GM12801 (cell line): ENCODE results near the gene HYPK.

Experiments used
- TF ChIP-seq, protein P1 (sequence below): IDR thresholded peaks from one replicate; pipeline ENCODE4 v1.5.1; 2011; ENCODE audit warnings: control low read depth; ENCODE audit not compliant: insufficient read length; ENCODE audit errors: extremely low read depth

The HYPK gene, protein sequence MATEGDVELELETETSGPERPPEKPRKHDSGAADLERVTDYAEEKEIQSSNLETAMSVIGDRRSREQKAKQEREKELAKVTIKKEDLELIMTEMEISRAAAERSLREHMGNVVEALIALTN

DNA sequence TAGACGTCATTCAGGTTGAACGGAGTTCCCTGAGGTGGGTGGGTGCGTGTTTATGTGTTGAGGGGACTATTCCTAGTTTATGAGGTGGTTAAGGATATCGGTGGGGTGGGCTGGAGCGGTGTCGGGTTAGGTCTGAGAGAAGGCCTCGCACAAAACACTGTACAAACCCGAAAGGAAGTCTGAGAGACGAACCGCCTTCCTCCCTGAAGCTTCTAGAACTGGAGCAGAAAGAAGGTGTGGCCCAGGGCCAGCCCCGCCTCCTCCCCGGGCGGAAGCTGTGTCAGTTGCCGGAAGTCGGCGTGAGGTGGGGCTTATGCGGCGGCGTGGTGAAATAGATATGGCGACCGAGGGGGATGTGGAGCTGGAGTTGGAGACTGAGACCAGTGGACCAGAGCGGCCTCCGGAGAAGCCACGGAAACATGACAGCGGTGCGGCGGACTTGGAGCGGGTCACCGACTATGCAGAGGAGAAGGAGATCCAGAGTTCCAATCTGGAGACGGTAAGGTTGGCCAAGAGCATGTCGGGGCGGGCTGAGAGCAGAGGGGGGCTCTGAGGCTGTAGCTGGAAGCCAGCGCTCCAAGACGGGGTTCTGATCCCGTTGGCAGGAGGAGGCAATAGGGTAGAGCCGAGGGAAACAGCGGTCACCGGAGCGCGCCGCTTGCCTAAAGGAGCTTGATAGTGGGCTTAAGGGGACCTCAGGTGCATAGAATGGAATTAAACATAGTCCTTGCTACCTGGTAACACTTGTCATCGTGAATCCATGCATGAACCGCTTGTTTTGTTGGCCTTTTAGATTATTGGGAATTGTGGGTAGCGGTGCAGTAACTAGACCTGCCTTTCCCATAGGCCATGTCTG, at the start of gene HYPK:
HYPK (plus strand) TSS at position 314 of the 856 bp plus-strand sequence; CDS start at position 338, 24 bp downstream.
- TF ChIP-seq, protein P1, sequence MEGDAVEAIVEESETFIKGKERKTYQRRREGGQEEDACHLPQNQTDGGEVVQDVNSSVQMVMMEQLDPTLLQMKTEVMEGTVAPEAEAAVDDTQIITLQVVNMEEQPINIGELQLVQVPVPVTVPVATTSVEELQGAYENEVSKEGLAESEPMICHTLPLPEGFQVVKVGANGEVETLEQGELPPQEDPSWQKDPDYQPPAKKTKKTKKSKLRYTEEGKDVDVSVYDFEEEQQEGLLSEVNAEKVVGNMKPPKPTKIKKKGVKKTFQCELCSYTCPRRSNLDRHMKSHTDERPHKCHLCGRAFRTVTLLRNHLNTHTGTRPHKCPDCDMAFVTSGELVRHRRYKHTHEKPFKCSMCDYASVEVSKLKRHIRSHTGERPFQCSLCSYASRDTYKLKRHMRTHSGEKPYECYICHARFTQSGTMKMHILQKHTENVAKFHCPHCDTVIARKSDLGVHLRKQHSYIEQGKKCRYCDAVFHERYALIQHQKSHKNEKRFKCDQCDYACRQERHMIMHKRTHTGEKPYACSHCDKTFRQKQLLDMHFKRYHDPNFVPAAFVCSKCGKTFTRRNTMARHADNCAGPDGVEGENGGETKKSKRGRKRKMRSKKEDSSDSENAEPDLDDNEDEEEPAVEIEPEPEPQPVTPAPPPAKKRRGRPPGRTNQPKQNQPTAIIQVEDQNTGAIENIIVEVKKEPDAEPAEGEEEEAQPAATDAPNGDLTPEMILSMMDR = no peak

DNA sequence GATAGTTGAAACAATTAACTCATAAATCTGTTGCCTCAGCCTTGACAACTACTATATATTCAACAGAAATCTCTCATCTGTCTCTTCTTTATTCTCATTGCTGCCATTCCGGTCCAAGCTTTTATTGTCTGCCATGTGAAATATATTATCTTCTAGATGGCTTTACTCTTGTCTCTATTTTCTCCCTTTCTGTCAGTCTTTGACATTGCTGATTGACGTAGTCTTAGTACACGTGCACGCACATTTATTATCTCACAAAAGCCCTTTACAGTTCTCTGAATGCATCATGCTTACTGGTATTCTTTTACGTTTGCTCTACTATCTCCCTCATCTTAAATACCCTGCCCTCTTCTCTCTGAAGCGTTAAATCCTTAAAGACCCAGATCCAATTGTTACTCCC, 48.5 kb upstream of the HYPK start:
- TF ChIP-seq, protein P1 = no peak

DNA sequence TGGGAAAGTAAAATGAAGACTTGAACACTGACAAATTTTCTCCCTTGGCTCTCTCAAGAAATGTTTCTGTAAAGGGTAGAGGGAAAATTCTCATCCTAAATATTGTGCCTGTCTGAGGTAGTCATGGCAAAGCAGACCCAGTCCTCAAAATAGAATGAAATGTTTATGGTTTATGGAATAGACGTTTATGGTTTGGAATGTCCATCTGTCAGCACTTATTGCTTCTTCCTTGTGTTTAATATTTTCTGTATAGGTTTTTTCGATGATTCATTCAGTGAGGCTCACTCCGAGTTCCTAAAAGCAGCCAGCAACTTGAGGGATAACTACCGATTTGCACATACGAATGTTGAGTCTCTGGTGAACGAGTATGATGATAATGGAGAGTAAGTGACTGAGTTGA, 37.6 kb upstream of the HYPK start:
- TF ChIP-seq, protein P1 = no peak

DNA sequence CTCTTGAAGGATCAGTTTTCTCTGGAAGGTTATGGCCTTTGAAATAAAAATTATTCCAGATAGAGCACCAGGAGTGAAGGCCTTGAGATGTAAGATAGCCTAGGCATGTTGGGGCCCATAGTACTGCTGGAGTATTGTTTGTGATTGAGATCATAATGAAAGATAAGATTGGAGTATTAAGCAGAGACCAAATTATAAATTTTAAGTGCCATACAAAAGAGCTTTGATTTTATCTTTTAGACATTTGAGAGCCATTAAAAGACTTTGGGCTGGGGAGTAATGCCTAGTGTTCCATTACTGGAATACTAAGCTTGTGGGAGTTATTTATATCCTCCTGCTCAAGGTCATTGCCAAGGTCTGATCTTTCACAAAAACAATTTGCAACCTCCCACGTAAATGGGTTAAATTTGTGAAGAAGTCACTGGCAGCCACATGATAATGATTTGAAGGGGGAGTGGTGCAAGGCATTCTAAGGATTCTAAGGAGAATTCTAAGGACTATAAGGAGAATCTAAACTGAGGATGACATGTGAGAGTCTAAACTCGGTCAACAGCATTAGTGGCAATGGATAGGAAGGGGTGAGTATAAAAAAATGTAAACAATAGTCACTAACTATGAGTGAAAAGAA, 36.5 kb upstream of the HYPK start:
- TF ChIP-seq, protein P1 = no peak

DNA sequence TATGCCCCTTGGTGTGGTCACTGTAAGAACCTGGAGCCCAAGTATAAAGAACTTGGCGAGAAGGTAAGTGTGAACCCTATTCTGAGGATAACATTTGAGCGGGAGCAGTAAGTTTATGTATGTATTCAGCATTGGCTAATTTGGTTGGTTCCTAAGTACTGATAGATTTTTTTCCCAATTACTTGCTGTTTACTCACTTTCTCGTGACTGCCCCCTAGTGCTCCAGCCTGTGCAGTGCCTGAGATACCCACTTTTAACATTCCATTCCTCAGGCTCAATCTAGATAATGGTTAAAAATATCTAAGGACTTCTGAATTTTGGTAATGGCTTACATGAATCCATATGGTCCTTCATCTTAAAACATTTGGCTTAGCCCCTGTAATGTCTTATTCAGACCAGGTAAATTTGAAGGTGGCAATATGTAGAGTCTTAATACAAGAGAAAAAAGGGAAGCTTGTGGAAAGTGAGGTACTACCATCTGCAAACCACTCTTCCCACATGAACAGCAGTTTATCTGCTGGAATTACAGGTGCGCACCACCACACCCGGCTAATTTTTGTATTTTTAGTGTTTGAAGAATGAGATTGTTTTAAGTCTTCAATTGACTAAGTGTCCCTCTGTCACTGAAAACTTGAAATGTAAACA, 30.7 kb upstream of the HYPK start:
- TF ChIP-seq, protein P1 = no peak

DNA sequence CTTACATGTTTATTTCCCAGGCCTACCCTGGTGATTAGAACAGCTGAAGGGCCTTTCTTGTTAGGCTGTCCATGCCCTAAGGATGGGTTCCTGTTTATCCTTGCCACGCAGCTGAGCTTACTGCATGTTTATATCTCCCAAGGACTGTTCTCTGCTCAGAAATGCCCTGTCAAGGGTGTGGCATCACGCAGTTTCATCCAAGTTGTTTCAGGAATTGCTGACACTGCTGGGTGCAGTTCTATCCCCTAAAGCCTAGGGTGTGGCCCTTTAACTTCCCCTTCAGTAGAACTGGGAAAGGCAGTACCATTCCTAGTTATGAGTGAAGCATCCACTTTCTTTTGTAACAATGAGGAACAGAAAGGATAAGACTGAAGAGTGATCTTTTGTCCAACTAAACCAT, 28.6 kb upstream of the HYPK start:
- TF ChIP-seq, protein P1 = no peak

DNA sequence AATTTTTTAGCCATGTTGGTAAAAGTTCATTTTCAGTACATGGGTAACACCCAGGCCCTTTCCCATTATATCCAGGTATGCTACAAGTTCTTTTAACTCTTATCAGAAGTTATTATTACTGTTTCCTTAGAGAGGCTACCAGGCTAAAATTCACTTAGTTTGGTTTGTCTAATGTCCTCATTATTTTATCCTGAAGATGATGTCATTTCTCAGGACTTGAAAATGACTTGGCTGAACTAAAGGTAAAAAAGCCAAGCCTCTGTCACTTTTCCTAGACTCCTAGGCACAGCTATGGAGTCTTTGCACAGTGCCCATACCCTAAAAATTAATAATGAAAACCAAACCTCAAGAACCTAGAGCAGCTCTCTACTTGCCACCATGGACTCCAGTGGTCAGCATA, 27.8 kb upstream of the HYPK start:
- TF ChIP-seq, protein P1 = no peak
